Measurements from ENCODE around the gene NDE1. TPM values are rescaled to one million over a fixed set of nuclear protein-coding genes. Genes with fewer than 3 reads are reported as not detected.

The NDE1 gene
- total and polyA plus RNA-seq, 2 of the 8 experiments (the other 6 are each of a cell fraction or from before 2014, with no cell fraction given), result 13.3 to 41.3 TPM

GRCh38 chr16:15749985-15750384, 99.9 kb downstream of the NDE1 start (continued):
- TF ChIP-seq RNF2 (IDR thresholded peaks at IDR 0.05; ENCODE audit: borderline replicate concordance, low read depth, low read length, missing control alignments, poor library complexity, severe bottlenecking), result no peak
- TF ChIP-seq FOSL1 (IDR thresholded peaks at IDR 0.05; ENCODE audit: insufficient read depth, low read depth, low read length), result no peak
- no peak for TF ChIP-seq BCL11A (IDR thresholded peaks at IDR 0.05; ENCODE audit: low read depth in 2 of 2, low read length in 2 of 2)
- no peak for TF ChIP-seq TEAD4 (IDR thresholded peaks at IDR 0.05; ENCODE audit: low read depth, low read length)
- no peak for TF ChIP-seq BACH1 (IDR thresholded peaks at IDR 0.05; ENCODE audit: low read length)
- no peak for TF ChIP-seq TAF7 (optimal IDR thresholded peaks at IDR 0.05; ENCODE audit: borderline replicate concordance, low read depth, low read length)
- TF ChIP-seq EP300 (IDR thresholded peaks at IDR 0.05; ENCODE audit: borderline replicate concordance in 1 of 2, low read depth in 2 of 2, low read length in 2 of 2), result no peak
- TF ChIP-seq, protein P1, sequence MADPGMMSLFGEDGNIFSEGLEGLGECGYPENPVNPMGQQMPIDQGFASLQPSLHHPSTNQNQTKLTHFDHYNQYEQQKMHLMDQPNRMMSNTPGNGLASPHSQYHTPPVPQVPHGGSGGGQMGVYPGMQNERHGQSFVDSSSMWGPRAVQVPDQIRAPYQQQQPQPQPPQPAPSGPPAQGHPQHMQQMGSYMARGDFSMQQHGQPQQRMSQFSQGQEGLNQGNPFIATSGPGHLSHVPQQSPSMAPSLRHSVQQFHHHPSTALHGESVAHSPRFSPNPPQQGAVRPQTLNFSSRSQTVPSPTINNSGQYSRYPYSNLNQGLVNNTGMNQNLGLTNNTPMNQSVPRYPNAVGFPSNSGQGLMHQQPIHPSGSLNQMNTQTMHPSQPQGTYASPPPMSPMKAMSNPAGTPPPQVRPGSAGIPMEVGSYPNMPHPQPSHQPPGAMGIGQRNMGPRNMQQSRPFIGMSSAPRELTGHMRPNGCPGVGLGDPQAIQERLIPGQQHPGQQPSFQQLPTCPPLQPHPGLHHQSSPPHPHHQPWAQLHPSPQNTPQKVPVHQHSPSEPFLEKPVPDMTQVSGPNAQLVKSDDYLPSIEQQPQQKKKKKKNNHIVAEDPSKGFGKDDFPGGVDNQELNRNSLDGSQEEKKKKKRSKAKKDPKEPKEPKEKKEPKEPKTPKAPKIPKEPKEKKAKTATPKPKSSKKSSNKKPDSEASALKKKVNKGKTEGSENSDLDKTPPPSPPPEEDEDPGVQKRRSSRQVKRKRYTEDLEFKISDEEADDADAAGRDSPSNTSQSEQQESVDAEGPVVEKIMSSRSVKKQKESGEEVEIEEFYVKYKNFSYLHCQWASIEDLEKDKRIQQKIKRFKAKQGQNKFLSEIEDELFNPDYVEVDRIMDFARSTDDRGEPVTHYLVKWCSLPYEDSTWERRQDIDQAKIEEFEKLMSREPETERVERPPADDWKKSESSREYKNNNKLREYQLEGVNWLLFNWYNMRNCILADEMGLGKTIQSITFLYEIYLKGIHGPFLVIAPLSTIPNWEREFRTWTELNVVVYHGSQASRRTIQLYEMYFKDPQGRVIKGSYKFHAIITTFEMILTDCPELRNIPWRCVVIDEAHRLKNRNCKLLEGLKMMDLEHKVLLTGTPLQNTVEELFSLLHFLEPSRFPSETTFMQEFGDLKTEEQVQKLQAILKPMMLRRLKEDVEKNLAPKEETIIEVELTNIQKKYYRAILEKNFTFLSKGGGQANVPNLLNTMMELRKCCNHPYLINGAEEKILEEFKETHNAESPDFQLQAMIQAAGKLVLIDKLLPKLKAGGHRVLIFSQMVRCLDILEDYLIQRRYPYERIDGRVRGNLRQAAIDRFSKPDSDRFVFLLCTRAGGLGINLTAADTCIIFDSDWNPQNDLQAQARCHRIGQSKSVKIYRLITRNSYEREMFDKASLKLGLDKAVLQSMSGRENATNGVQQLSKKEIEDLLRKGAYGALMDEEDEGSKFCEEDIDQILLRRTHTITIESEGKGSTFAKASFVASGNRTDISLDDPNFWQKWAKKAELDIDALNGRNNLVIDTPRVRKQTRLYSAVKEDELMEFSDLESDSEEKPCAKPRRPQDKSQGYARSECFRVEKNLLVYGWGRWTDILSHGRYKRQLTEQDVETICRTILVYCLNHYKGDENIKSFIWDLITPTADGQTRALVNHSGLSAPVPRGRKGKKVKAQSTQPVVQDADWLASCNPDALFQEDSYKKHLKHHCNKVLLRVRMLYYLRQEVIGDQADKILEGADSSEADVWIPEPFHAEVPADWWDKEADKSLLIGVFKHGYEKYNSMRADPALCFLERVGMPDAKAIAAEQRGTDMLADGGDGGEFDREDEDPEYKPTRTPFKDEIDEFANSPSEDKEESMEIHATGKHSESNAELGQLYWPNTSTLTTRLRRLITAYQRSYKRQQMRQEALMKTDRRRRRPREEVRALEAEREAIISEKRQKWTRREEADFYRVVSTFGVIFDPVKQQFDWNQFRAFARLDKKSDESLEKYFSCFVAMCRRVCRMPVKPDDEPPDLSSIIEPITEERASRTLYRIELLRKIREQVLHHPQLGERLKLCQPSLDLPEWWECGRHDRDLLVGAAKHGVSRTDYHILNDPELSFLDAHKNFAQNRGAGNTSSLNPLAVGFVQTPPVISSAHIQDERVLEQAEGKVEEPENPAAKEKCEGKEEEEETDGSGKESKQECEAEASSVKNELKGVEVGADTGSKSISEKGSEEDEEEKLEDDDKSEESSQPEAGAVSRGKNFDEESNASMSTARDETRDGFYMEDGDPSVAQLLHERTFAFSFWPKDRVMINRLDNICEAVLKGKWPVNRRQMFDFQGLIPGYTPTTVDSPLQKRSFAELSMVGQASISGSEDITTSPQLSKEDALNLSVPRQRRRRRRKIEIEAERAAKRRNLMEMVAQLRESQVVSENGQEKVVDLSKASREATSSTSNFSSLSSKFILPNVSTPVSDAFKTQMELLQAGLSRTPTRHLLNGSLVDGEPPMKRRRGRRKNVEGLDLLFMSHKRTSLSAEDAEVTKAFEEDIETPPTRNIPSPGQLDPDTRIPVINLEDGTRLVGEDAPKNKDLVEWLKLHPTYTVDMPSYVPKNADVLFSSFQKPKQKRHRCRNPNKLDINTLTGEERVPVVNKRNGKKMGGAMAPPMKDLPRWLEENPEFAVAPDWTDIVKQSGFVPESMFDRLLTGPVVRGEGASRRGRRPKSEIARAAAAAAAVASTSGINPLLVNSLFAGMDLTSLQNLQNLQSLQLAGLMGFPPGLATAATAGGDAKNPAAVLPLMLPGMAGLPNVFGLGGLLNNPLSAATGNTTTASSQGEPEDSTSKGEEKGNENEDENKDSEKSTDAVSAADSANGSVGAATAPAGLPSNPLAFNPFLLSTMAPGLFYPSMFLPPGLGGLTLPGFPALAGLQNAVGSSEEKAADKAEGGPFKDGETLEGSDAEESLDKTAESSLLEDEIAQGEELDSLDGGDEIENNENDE (IDR thresholded peaks at IDR 0.05; ENCODE audit: insufficient replicate concordance, low read length), result no peak

All from H1 (cell line).